ENCODE data around the gene KCNH6. TPM values are rescaled to one million over a fixed set of nuclear protein-coding genes. Genes with fewer than 3 reads are reported as not detected.

Gene KCNH6
- polyA plus RNA-seq, 1 of the 3 experiments (the other 2 are of a cell fraction) = 0.15 TPM

GRCh38 chr17:63503341-63503705 is 19.8 kb upstream of the KCNH6 start:
- DNase-seq = no peak
- no peak overlapping the region for H3K4me3 ChIP-seq (ENCODE audit: low read depth in 2 of 2, low read length in 1 of 2)
- H3K27me3 ChIP-seq (ENCODE audit: insufficient read depth) = peaks cover 19% of the 10 kb centered on the region; the same call in 1 of the 2 replicates
- no peaks in the 10 kb centered on the region for H3K36me3 ChIP-seq (replicated peaks in 1 of 2; ENCODE audit: control insufficient read depth in 1 of 2, insufficient read depth in 2 of 2, low read length in 1 of 2)
- POLR2A ChIA-PET = no interaction called here
- CTCF ChIA-PET = interaction anchor here (0.6 to 1.6 kb wide), 5 partner anchors 12 to 78 kb away, joined by 3 to 6 read pairs (median 4); no protein-coding TSS in a partner anchor
- no peak overlapping the region for H3K4me2 ChIP-seq
- no peaks in the 10 kb centered on the region for H3K79me2 ChIP-seq (ENCODE audit: insufficient read depth)
- no peak for TF ChIP-seq EP300 (IDR thresholded peaks at IDR 0.05; ENCODE audit: borderline replicate concordance in 1 of 2, low read depth in 1 of 2, low read length in 1 of 2)
- no peak for TF ChIP-seq TEAD4 (IDR thresholded peaks at IDR 0.05; ENCODE audit: borderline replicate concordance, insufficient read depth)
- no peak for TF ChIP-seq RAD21 (IDR thresholded peaks at IDR 0.05; ENCODE audit: low read length)
- TF ChIP-seq, protein P1, sequence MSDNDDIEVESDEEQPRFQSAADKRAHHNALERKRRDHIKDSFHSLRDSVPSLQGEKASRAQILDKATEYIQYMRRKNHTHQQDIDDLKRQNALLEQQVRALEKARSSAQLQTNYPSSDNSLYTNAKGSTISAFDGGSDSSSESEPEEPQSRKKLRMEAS (IDR thresholded peaks at IDR 0.05; ENCODE audit: low read depth) = no peak
- TF ChIP-seq CTCF (IDR thresholded peaks at IDR 0.05) = no peak
- no peak for TF ChIP-seq FOSL2 (IDR thresholded peaks at IDR 0.05; ENCODE audit: borderline replicate concordance, low read depth)
- TF ChIP-seq TCF12 (IDR thresholded peaks at IDR 0.05) = no peak
- TF ChIP-seq FOXJ3 (CRISPR knock-in tag; IDR thresholded peaks at IDR 0.05) = no peak
- TF ChIP-seq SIN3A (IDR thresholded peaks at IDR 0.05; ENCODE audit: borderline replicate concordance, low read depth, low read length) = no peak
- TF ChIP-seq JUND (IDR thresholded peaks at IDR 0.05) = no peak
- no peak for TF ChIP-seq EZH2phosphoT487 (IDR thresholded peaks at IDR 0.05; ENCODE audit: borderline replicate concordance, low read depth)
- TF ChIP-seq RFX5 (IDR thresholded peaks at IDR 0.05; ENCODE audit: low read length) = no peak
- TF ChIP-seq GABPA (IDR thresholded peaks at IDR 0.05; ENCODE audit: low read depth) = no peak
- no peak for TF ChIP-seq YY1 (IDR thresholded peaks at IDR 0.05; ENCODE audit: low read depth)
- no peak for TF ChIP-seq POLR2AphosphoS5 (IDR thresholded peaks at IDR 0.05; ENCODE audit: low read depth, low read length)
- TF ChIP-seq ELF1 (IDR thresholded peaks at IDR 0.05) = no peak
- TF ChIP-seq MXI1 (IDR thresholded peaks at IDR 0.05; ENCODE audit: low read depth, low read length) = no peak
- TF ChIP-seq, protein P2, sequence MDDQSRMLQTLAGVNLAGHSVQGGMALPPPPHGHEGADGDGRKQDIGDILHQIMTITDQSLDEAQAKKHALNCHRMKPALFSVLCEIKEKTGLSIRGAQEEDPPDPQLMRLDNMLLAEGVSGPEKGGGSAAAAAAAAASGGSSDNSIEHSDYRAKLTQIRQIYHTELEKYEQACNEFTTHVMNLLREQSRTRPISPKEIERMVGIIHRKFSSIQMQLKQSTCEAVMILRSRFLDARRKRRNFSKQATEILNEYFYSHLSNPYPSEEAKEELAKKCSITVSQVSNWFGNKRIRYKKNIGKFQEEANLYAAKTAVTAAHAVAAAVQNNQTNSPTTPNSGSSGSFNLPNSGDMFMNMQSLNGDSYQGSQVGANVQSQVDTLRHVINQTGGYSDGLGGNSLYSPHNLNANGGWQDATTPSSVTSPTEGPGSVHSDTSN (IDR thresholded peaks at IDR 0.05) = no peak
- no peak for TF ChIP-seq TAF1 (IDR thresholded peaks at IDR 0.05; ENCODE audit: borderline replicate concordance, low read depth, low read length)
- H4K20me1 ChIP-seq (ENCODE audit: insufficient read depth) = no peaks in the 10 kb centered on the region
- 68% methylated on average over 8 of the region's 8 CpGs for WGBS (ENCODE audit: low lambda C conversion rate)
- H3K9me3 ChIP-seq = no peaks in the 10 kb centered on the region
- peaks cover 7% of the 10 kb centered on the region for H3F3A ChIP-seq (replicated peaks; ENCODE audit: insufficient read depth)
- peaks cover 3 to 4% of the 10 kb centered on the region in 2 experiments; a peak in 1 of 4 replicates for H3K4me1 ChIP-seq (ENCODE audit: control insufficient read depth in 1 of 2, insufficient read depth in 2 of 2, low read depth in 1 of 2, low read length in 1 of 2)
- H3K9ac ChIP-seq = no peak overlapping the region
- H2AFZ ChIP-seq (ENCODE audit: low read depth) = no peak overlapping the region
- H3K9me2 ChIP-seq = no peaks in the 10 kb centered on the region
- H3K27ac ChIP-seq (ENCODE audit: low read depth in 2 of 2, low read length in 1 of 2) = no peak overlapping the region

Data from SK-N-SH (cell line).